Measurements from ENCODE around the gene SPACDR. TPM values are rescaled to one million over a fixed set of nuclear protein-coding genes. Genes with fewer than 3 reads are reported as not detected.

The SPACDR gene
- polyA plus RNA-seq, 1 donor (not counting 4 experiments of a cell fraction or from before 2014, with no cell fraction given): 0.37 TPM

- no peaks in the 10 kb centered on the region for H3K9me3 ChIP-seq (ENCODE audit: control insufficient read depth, low read depth, low read length)
- no peaks in the 10 kb centered on the region for H3K79me2 ChIP-seq (ENCODE audit: control insufficient read depth, insufficient read depth, low read length)
- no peak for FAIRE-seq
- no peak overlapping the region for H3K9ac ChIP-seq (ENCODE audit: control insufficient read depth, extremely low read depth, insufficient read depth, low read length)
- H2AFZ ChIP-seq (ENCODE audit: control insufficient read depth, low read length): no peak overlapping the region
- H3K4me3 ChIP-seq (ENCODE audit: control insufficient read depth in 2 of 3, extremely low read depth in 1 of 3, insufficient read depth in 2 of 3, low read depth in 1 of 3, low read length in 3 of 3): no peak overlapping the region
- H3K27me3 ChIP-seq (ENCODE audit: control insufficient read depth, extremely low read depth, insufficient read depth, low read length): no peaks in the 10 kb centered on the region
- no peaks in the 10 kb centered on the region for H3K36me3 ChIP-seq (ENCODE audit: control insufficient read depth in 2 of 2, extremely low read depth in 1 of 2, insufficient read depth in 2 of 2, low read length in 2 of 2)
- H3K4me1 ChIP-seq (ENCODE audit: control insufficient read depth, extremely low read depth, insufficient read depth, low read length): peaks cover 12% of the 10 kb centered on the region
- no peaks in the 10 kb centered on the region for H4K20me1 ChIP-seq (ENCODE audit: control insufficient read depth, extremely low read depth, insufficient read depth, low read length)
- no peaks in the 10 kb centered on the region for H3K9me1 ChIP-seq (ENCODE audit: control insufficient read depth, extremely low read depth, insufficient read depth, low read length)
- DNase-seq (ENCODE audit: low read depth, low spot score): no peak
- H3K4me2 ChIP-seq (ENCODE audit: control insufficient read depth, extremely low read depth, insufficient read depth, low read depth, low read length): no peak overlapping the region
- TF ChIP-seq CTCF (optimal IDR thresholded peaks at IDR 0.05 in 1 of 3, IDR thresholded peaks at IDR 0.05 in 1 of 3, conservative IDR thresholded peaks at IDR 0.05 in 1 of 3; ENCODE audit: extremely low read depth in 1 of 3, insufficient read depth in 2 of 3, low read length in 3 of 3): no peak
- TF ChIP-seq EZH2 (IDR thresholded peaks at IDR 0.05; ENCODE audit: low read length): no peak
- no peak overlapping the region for H3K27ac ChIP-seq (ENCODE audit: control insufficient read depth, insufficient read depth, low read length)
- dilution Hi-C loops (cut with MboI; ENCODE audit: extremely low pct_ligation_motif_present, low sequenced_read_pairs): no loop called here
Observed at GRCh38 chr7:100491192-100491578, 27.1 kb upstream of the SPACDR start.

- H3K27ac ChIP-seq (ENCODE audit: control insufficient read depth, insufficient read depth, low read length): no peak overlapping the region
- DNase-seq (ENCODE audit: low read depth, low spot score): no peak
- H3K36me3 ChIP-seq (ENCODE audit: control insufficient read depth in 2 of 2, extremely low read depth in 1 of 2, insufficient read depth in 2 of 2, low read length in 2 of 2): no peaks in the 10 kb centered on the region
- H2AFZ ChIP-seq (ENCODE audit: control insufficient read depth, low read length): no peak overlapping the region
- dilution Hi-C loops (cut with MboI; ENCODE audit: extremely low pct_ligation_motif_present, low sequenced_read_pairs): no loop called here
- FAIRE-seq: no peak
- no peak overlapping the region for H3K9ac ChIP-seq (ENCODE audit: control insufficient read depth, extremely low read depth, insufficient read depth, low read length)
- no peaks in the 10 kb centered on the region for H3K79me2 ChIP-seq (ENCODE audit: control insufficient read depth, insufficient read depth, low read length)
- H3K27me3 ChIP-seq (ENCODE audit: control insufficient read depth, extremely low read depth, insufficient read depth, low read length): no peaks in the 10 kb centered on the region
- H4K20me1 ChIP-seq (ENCODE audit: control insufficient read depth, extremely low read depth, insufficient read depth, low read length): no peaks in the 10 kb centered on the region
- no peaks in the 10 kb centered on the region for H3K9me3 ChIP-seq (ENCODE audit: control insufficient read depth, low read depth, low read length)
- peaks cover 12% of the 10 kb centered on the region for H3K4me1 ChIP-seq (ENCODE audit: control insufficient read depth, extremely low read depth, insufficient read depth, low read length)
- H3K4me2 ChIP-seq (ENCODE audit: control insufficient read depth, extremely low read depth, insufficient read depth, low read depth, low read length): no peak overlapping the region
- TF ChIP-seq EZH2 (IDR thresholded peaks at IDR 0.05; ENCODE audit: low read length) (no peak), CTCF (optimal IDR thresholded peaks at IDR 0.05 in 1 of 3, IDR thresholded peaks at IDR 0.05 in 1 of 3, conservative IDR thresholded peaks at IDR 0.05 in 1 of 3; ENCODE audit: extremely low read depth in 1 of 3, insufficient read depth in 2 of 3, low read length in 3 of 3) (no peak)
- H3K4me3 ChIP-seq (ENCODE audit: control insufficient read depth in 2 of 3, extremely low read depth in 1 of 3, insufficient read depth in 2 of 3, low read depth in 1 of 3, low read length in 3 of 3): no peak overlapping the region
- H3K9me1 ChIP-seq (ENCODE audit: control insufficient read depth, extremely low read depth, insufficient read depth, low read length): no peaks in the 10 kb centered on the region
Observed at GRCh38 chr7:100490483-100491191, 26.6 kb upstream of the SPACDR start.

Measured in keratinocyte (primary cell).